HuH-7.5 (cell line): ENCODE results near the gene MRPL44.
A peak's percentile ranks its signal among the peaks of the same experiment; 100 is the strongest.

Experiments
- DNase-seq: peaks from one replicate; pipeline ENCODE4 v3.0.0; 2011; ENCODE audit warnings: low spot score

The MRPL44 gene

DNA sequence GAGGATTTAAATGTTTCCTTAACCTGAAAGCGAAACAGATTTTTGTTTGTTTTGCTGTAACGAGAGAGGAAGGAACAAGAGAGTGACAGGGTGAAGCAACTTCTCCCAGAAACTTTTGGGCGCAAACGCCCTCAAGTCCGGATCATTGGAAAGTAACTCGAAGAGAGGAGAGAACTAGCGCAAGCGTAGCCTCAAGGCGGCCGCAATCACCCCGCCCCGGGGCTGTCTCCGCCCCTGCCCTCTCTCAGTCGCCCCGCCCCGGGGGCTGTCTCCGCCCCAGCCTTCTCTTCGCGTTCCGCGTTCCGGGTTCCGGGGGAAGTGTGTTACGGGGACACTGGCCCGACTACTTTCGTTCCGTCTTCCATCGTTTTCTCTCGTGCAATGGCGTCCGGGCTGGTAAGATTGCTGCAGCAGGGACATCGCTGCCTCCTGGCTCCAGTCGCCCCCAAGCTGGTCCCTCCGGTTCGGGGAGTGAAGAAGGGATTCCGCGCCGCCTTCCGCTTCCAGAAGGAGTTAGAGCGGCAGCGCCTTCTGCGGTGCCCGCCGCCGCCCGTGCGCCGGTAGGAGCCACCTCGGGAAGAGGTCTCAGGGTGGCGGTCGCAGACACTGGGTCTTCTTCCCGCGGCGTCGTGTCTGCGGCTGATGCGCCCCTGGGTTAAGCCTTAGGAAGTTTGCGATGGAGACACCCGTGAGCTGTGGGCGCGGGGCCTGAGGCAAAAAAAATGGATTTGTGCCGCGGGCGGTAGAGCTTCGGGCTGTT lies at the start of gene MRPL44:
Gene MRPL44 (plus strand): TSS at position 372 of the 760 bp plus-strand sequence. CDS start 10 bp downstream, at position 382.
- DNase-seq = peak; percentile 66

DNA sequence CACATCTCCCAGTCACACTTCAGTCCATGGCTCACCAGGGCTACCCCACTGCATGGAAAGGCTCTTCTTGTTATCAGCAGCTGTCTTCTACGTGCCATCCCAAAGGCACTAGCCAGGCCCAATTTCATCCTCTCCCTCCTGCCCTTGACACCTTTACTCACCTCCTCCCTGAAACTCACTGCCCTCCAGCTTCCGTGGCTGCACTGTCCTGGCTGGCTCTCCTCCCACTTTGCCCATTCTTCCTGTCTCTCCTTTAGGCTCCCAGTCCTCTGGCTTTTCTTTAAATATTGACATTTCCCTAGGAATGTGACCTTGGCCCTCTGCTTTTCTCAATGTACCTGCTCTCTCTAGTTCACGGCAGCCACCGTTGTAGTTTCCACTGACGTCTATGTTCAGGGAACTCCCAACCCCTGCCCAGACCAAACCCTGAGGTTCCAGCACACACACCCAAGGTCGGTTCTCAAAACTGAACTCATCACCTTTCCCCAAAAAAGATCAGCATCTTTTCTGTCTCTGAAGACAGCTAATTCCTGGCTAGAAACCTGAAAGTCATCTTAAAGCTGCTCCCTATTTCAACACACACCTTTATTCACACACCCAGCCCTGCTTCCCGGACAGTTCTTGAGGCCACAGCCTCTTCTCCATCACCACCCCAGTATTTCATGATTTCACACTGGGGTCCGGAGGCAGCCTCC lies 48.8 kb upstream of the MRPL44 start:
- peak; percentile 33 for DNase-seq

- DNase-seq = no peak
These were observed 48.1 kb upstream of the MRPL44 start for GRCh38 chr2:223909001-223909741.

- DNase-seq = no peak
These were observed 42.9 kb upstream of the MRPL44 start for GRCh38 chr2:223914324-223914723.

DNA sequence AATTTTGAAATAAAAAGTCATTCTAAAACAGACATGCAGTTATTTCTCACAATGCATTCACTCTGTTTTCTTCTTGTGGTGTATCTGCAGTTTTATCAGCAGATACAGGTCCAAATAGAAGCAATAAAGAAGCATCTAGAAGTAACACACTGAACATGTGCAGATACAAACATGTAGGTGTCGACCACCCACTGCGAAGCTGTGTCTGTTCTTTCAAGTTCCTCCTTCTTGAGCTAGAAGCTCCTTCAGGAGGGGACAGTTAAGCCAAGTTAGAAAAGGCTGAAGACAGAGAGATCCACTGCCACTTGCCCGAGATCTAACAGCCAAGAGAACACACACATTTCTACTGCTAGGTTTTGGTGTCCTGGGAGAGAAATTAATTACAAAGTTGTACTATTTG lies 42.2 kb upstream of the MRPL44 start:
- no peak for DNase-seq

- no peak for DNase-seq
These were observed 40.9 kb upstream of the MRPL44 start for GRCh38 chr2:223916181-223916920.

DNA sequence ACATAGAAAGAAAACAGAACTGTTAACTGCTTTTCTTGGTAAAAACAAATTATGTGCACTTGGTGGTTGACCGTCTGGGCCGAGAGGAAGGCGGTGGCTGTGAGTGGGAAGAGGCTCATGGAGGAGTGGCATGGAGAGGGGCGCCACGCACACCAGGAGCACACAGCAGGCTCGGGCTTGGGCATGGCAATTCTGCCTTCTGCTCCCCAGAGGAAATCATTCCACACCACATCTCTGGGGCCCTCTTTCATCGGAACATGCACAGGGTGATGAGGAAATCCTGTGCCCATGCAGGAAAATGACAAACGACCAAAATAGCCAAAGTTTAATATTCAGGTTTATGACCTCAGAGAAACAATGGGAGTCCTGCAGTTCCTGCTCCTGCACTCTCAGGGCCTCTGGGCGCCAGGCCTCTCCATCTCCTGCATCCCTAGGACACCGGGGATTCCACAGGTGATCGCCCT lies 38.6 kb upstream of the MRPL44 start:
- DNase-seq = no peak

DNA sequence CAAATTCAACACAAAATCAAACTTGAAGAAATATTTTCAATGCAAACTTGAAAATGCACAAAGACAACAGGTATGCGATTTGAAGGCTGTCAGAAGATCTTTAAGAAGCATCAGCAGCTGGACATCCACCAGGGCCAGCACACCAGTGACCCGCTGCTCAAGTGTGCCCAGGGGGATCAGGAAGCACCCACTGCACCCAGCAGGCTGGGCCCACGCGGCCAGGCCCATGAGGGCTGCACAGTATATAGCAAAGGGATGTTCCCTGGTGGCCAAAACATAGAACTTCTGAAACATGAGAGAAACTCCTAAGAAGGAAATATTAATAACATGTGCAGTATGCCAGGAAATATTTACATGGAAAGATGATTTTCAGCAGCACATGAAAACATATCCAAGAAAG lies 37.2 kb upstream of the MRPL44 start:
- DNase-seq = no peak

DNA sequence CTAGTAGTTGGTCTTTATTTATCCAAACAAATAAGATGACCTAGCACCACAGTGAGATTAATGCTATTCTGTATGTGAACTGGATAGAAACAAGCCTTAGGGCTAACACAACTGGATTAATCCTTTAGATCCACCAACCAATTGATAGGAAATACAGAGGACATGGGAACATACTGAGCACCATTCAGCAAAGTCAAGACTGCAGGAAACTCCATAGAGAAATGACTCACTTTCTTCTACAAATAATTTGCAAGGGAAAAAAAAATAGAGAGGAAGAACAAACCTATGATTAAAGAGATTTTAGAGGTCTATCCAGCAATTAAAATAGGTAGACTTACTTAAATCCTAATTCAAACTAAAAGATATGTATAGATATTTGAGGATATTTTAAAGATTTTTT lies 36.1 kb upstream of the MRPL44 start:
- no peak for DNase-seq

DNA sequence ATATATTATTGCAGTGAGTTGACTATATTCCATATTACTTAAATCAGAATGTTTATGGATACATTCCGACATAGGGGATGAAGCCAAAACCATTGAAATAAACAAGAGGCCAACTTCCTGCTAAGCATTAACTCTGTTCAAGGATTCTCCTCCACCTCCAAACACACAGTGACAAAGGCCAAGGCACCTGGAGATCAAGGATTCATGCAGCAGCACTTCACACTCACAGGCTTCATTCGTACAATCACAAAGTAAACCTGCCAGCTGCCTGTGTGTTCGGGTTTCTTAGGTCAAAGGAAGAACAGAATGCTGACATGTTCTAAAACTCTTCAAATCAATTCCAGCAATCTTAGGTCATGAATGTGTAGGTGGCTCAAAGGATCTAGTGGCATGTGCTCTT lies 35.0 kb upstream of the MRPL44 start:
- no peak for DNase-seq

- no peak for DNase-seq
These were observed 33.3 kb upstream of the MRPL44 start for GRCh38 chr2:223923976-223924375.

- DNase-seq = no peak
These were observed 32.2 kb upstream of the MRPL44 start for GRCh38 chr2:223925106-223925505.

DNA sequence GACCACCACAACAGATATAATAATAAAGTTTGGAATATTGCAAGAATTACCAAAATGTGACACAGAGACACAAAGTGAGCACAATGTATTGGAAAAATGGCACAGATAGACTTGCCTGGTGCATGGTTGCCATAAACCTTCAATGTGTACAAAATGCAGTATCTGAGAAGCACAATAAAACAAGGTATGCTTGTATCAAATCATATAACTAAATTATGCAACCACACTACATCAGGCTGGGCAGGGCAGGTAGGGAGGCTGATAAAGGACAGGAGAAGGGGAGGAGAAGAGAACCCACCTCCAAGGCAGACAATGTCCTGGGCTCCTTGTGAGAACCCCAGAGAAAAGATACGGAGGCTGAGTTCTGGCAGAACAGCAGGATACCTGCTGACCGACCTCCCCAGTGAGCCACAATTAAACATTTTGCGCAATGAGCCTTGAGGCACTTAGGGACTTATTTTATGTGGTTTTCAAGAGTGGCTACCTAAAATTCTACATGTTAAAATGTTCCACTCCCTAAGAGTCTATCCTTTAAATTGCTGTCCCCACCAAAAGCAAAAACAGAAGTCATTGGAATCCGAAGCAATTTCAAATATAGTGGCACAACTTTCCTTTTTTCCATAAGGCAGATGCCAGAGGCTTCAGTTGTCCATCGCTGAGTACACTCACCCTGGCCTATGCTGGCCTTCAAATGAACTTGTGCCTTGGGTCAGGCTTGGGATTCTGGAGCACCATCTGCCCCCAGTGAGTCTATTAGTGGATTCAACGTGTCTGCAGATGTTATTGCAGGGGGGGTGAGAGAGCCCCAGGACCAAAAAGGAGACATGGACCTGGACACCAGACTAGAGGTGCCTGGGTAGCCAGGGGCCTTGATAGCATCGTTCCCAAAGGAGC lies 28.9 kb upstream of the MRPL44 start:
- no peak for DNase-seq

- DNase-seq = no peak
These were observed 27.6 kb upstream of the MRPL44 start for GRCh38 chr2:223929571-223930102.

DNA sequence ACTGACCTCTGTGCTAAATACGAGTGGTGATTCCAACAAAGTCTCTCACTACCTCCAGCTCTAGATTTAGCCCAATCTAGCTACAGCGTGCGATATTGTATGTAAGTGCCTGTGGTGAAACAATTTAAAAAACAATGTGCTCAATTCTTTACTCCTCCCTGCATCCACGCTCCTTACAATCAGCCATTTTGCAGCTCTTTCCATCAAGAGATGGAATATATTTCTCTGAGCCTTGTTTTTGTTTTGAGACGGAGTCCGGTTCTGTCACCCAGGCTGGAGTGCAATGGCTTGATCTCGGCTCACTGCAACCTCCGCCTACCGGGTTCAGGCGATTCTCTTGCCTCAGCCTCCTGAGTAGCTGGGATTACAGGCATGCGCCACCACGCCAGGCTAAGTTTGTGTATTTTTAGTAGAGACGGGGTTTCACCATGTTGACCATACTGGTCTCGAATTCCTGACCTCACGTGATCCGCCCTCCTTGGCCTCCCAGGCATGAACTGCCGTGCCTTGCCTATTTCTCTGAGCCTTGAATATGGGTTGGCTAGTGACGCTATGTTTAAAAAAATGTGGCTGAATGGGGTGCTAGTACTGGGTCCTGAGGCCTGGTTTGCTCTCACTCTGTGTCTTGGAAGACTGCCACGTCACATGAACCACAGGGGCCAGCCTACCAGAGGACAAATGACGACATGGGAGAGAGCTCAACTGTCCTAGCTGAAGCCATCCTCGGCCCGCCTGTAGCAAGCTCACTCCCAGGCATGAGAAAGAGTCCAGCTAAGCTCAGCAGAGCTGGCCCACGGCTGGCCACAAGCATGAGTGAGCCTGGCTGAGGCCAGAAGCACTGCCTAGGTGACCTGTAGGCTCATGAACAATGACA lies 26.9 kb upstream of the MRPL44 start:
- DNase-seq = peak; percentile 52

GRCh38 chr2:223932816-223933800 lies 24.2 kb upstream of the MRPL44 start:
- DNase-seq = no peak

DNA sequence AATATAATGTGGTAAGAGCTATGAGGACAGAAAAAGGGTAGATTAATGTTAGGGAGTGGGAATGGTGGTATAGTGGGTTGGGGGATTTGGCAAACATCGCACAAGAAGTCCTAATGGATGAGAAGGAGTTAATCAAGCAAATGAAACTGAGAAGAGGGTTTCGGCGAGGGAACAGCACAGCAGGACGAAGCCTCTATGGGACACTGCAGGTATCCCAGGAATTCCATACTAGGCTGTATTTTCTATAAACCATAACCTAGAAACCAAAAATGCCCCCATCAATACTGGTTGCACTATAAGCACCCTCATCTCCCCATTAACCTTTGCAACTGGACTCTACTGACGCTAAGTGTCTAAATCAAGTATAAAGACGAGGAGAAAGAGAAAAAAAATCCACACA lies 22.4 kb upstream of the MRPL44 start:
- no peak for DNase-seq

DNA sequence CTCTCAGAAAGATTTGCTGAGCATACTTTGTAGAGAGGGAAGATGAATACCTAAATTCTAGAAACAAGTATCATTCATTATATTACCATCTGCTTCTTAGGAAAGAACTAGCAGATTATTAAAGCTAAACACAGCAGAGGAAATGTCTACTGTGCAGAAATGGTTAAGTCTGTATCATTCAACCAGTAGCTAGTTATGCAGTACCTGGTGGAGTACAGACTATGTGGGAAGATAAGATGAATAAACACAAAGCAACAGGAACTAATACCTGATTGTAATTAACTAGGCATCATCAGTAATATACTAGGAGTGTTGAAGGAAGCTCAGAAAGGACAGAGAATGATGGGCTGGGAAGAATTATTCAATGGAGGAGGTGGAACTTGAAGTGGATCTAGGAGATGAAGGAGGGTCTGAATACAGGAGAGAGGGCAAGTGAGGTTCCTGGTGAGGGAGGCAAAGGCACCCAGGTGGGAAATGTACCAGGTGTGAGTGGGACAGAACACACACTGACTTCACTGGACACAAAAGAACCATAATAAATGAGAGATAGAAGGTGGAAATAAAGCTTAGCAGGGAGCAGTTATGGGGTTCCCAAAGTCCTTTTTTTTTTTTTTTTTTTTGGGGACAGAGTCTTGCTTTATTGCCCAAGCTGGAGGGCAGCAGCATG lies 21.7 kb upstream of the MRPL44 start:
- DNase-seq = no peak
